ENCODE results near the gene TRPM1. TPM values are rescaled to one million over a fixed set of nuclear protein-coding genes. Genes with fewer than 3 reads are reported as not detected.

The TRPM1 gene
- total and polyA plus RNA-seq, 4 experiments from 2014 or later: not detected

DNA sequence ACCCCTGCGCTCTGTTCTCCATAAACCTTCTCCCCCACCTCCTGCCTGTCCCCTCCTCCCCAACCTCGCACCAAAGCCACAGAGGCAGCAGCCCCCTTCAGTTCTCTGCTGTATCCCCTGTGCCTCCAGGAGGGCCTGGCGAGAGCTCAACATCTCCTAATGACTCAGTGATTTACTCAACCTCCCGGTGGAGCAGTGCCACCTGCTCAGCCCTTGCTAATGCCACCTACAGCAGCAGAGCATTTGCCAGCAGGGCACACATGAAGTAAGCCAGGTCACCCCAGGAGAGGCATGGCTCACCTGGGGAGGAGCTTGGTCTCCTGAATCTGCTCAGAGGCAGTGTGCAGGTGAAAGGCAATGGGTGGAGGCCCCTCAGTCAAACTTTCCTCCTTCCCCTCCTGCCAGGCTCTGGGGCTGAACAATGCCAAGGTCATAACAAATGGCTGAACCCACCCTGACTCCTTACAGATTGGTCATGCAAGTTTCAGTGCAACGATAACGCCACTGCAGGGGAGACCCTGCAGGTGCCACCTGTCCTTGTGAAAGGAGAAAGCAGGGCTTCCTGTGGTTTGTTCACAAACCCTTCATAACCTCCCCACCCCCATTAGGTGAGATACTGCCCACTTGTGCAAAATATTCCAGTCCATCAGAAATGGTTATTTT is 19.8 kb downstream of the TRPM1 start:
- ChIA-PET POLR2A (ENCODE audit: partially characterized antibody) (no interaction called here), CTCF (ENCODE audit: partially characterized antibody) (no interaction called here)
- Histone ChIP-seq H3K9me3 (ENCODE audit: control insufficient read depth in 1 of 2, low read length in 2 of 2) (no peaks in the 10 kb centered on the region), H3K27ac (ENCODE audit: low read depth, low read length) (no peak overlapping the region), H3K27me3 (ENCODE audit: insufficient read depth, low read length) (peaks cover 4% of the 10 kb centered on the region), H3K4me3 (ENCODE audit: low read length in 2 of 2) (no peak overlapping the region), H3K36me3 (ENCODE audit: insufficient read depth, low read length) (no peaks in the 10 kb centered on the region), H3K4me1 (ENCODE audit: insufficient read depth, low read length) (no peaks in the 10 kb centered on the region)
- Mint-ChIP-seq H3K9me3 (no peaks in the 10 kb centered on the region), H3K36me3 (no peaks in the 10 kb centered on the region), H3K4me1 (peaks cover 2 to 10% (median 5%) of the 10 kb centered on the region in 4 donors), H3K4me3 (peak overlapping the region in 4 of 8 donors; percentile 17 to 57 (median 36)), H3K27ac (peak overlapping the region in 1 of 7 donors; percentile 47), H3K27me3 (peaks cover 28 to 33% of the 10 kb centered on the region in 2 donors)
- DNase-seq: no peak
- intact Hi-C loops (cut with micrococcal nuclease): no loop called here

DNA sequence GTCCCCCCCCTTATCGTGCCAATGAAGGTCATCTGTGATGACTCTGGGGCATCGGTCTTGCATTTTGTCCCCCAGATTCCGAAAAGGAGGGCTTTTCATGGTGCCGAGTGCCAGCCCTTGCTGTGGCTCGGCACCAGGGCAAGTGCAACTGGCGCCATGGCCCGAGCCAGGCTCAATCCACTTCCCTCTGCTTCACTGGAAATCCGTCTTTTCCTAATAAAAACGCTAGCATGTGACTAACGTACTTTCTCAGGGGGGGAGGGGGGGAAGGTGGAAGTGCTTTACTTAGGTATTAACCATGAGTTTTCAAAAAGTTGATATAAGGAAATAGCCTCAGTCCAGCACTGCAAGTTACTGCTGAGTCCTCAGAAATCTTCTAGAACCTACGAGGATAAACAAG is 20.5 kb downstream of the TRPM1 start:
- peak overlapping the region in 3 of 8 donors; percentile 34 to 46 (median 45) for H3K4me3 Mint-ChIP-seq
- no peaks in the 10 kb centered on the region for H3K36me3 Mint-ChIP-seq
- H3K27ac Mint-ChIP-seq: no peak overlapping the region
- intact Hi-C loops (cut with micrococcal nuclease): no loop called here
- H3K36me3 ChIP-seq (ENCODE audit: insufficient read depth, low read length): no peaks in the 10 kb centered on the region
- H3K27ac ChIP-seq (ENCODE audit: low read depth, low read length): no peak overlapping the region
- peaks cover 4% of the 10 kb centered on the region for H3K27me3 ChIP-seq (ENCODE audit: insufficient read depth, low read length)
- no peak for DNase-seq
- H3K4me3 ChIP-seq (ENCODE audit: low read length in 2 of 2): no peak overlapping the region
- POLR2A ChIA-PET (ENCODE audit: partially characterized antibody): no interaction called here
- peaks cover 2 to 10% (median 5%) of the 10 kb centered on the region in 4 donors for H3K4me1 Mint-ChIP-seq
- H3K27me3 Mint-ChIP-seq: peaks cover 28 to 34% of the 10 kb centered on the region in 2 donors
- CTCF ChIA-PET (ENCODE audit: partially characterized antibody): no interaction called here
- no peaks in the 10 kb centered on the region for H3K4me1 ChIP-seq (ENCODE audit: insufficient read depth, low read length)
- peaks cover 0 to 2% (median 0%) of the 10 kb centered on the region in 8 donors for H3K9me3 Mint-ChIP-seq
- no peaks in the 10 kb centered on the region for H3K9me3 ChIP-seq (ENCODE audit: control insufficient read depth in 1 of 2, low read length in 2 of 2)

DNA sequence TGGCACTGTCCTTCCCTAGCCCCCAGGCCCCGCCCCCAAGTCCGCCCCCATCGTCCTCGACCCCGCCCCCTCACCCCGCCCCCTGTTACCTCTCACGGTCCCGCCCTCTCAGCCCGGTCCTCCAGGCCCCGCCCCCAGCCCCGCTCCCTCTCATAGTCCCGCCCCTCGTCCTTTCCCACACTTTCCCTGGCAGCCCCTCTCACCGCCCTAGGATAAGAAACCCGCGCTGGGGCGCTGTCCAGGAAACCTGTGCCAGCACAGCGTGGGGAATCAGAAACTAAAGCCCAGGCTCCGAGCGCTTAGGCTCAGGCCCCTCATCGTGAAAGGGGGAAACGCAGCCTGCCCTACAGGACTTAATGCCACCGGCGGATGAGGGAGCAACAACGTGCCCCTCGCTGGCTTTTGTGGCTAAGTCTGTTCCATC is 20.9 kb downstream of the TRPM1 start:
- Mint-ChIP-seq H3K4me3 (peak overlapping the region in 6 of 8 donors; percentile 38 to 74 (median 55)), H3K36me3 (no peaks in the 10 kb centered on the region), H3K9me3 (peaks cover 0 to 6% (median 0%) of the 10 kb centered on the region in 8 donors), H3K27ac (no peak overlapping the region), H3K4me1 (peaks cover 2 to 10% (median 5%) of the 10 kb centered on the region in 4 donors), H3K27me3 (peaks cover 28 to 36% of the 10 kb centered on the region in 2 donors)
- peak in 1 of 5 donors; percentile 8 for DNase-seq
- ChIA-PET CTCF (ENCODE audit: partially characterized antibody) (no interaction called here), POLR2A (ENCODE audit: partially characterized antibody) (no interaction called here)
- no peaks in the 10 kb centered on the region for H3K36me3 ChIP-seq (ENCODE audit: insufficient read depth, low read length)
- H3K4me1 ChIP-seq (ENCODE audit: insufficient read depth, low read length): no peaks in the 10 kb centered on the region
- intact Hi-C loops (cut with micrococcal nuclease): no loop called here
- peaks cover 4% of the 10 kb centered on the region for H3K27me3 ChIP-seq (ENCODE audit: insufficient read depth, low read length)
- H3K9me3 ChIP-seq (ENCODE audit: control insufficient read depth in 1 of 2, low read length in 2 of 2): no peaks in the 10 kb centered on the region
- no peak overlapping the region for H3K27ac ChIP-seq (ENCODE audit: low read depth, low read length)
- H3K4me3 ChIP-seq (ENCODE audit: low read length in 2 of 2): no peak overlapping the region

DNA sequence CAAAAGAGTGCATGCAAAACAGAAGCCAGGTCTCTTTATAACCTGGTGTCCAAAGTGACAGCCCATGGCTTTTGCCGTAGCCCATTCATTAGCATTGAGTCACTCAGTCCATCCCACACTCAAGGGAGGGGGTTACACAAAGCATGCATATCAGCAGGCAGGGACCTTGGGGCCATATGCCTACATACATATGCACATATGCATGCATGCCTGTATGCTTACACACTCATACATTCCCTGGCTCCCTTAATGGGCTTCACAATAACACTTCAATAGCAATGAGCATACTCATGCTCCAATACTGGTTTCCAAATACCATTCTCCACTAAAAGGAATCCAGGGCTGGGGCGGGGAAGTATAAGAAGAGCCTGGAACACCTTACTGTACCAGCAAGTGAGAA is 22.0 kb downstream of the TRPM1 start:
- Mint-ChIP-seq H3K27me3 (peaks cover 26 to 36% of the 10 kb centered on the region in 2 donors), H3K9me3 (peaks cover 0 to 12% (median 0%) of the 10 kb centered on the region in 8 donors), H3K36me3 (no peaks in the 10 kb centered on the region), H3K27ac (no peak overlapping the region), H3K4me3 (peak overlapping the region in 1 of 8 donors; percentile 46), H3K4me1 (peaks cover 2 to 10% (median 5%) of the 10 kb centered on the region in 4 donors)
- Histone ChIP-seq H3K27ac (ENCODE audit: low read depth, low read length) (no peak overlapping the region), H3K4me1 (ENCODE audit: insufficient read depth, low read length) (no peaks in the 10 kb centered on the region), H3K27me3 (ENCODE audit: insufficient read depth, low read length) (peaks cover 4% of the 10 kb centered on the region), H3K4me3 (ENCODE audit: low read length in 2 of 2) (no peak overlapping the region), H3K36me3 (ENCODE audit: insufficient read depth, low read length) (no peaks in the 10 kb centered on the region), H3K9me3 (ENCODE audit: control insufficient read depth in 1 of 2, low read length in 2 of 2) (no peaks in the 10 kb centered on the region)
- intact Hi-C loops (cut with micrococcal nuclease): no loop called here
- no peak for DNase-seq
- ChIA-PET POLR2A (ENCODE audit: partially characterized antibody) (no interaction called here), CTCF (ENCODE audit: partially characterized antibody) (no interaction called here)

DNA sequence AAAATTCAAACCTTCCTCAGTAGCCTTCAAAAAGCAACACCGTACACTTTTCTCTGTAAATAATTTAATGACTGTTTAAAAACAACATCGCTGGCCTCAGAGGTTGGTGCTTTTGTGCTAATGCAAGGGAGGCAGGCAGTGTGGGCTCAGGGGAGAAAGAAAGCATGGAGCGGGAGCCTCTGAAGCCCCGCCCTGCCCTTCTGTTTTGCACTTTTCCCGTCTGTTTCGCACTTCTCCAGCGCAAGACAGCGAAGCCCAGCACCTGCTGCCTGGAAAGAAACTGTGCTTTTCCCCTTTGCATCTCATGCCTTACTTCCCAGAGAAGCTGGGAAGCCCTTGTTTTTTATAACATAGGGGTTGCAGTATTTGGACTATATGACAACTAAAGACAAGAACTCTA is 23.1 kb downstream of the TRPM1 start:
- intact Hi-C loops (cut with micrococcal nuclease): no loop called here
- Histone ChIP-seq H3K4me3 (ENCODE audit: low read length in 2 of 2) (no peak overlapping the region), H3K4me1 (ENCODE audit: insufficient read depth, low read length) (no peaks in the 10 kb centered on the region), H3K27me3 (ENCODE audit: insufficient read depth, low read length) (peaks cover 4% of the 10 kb centered on the region), H3K36me3 (ENCODE audit: insufficient read depth, low read length) (no peaks in the 10 kb centered on the region), H3K9me3 (ENCODE audit: control insufficient read depth in 1 of 2, low read length in 2 of 2) (no peaks in the 10 kb centered on the region), H3K27ac (ENCODE audit: low read depth, low read length) (no peak overlapping the region)
- Mint-ChIP-seq H3K4me3 (no peak overlapping the region), H3K9me3 (peaks cover 0 to 12% (median 0%) of the 10 kb centered on the region in 8 donors), H3K27me3 (peaks cover 28 to 32% of the 10 kb centered on the region in 2 donors), H3K27ac (no peak overlapping the region), H3K36me3 (no peaks in the 10 kb centered on the region), H3K4me1 (peaks cover 2 to 10% (median 5%) of the 10 kb centered on the region in 4 donors)
- CTCF ChIA-PET (ENCODE audit: partially characterized antibody): no interaction called here
- POLR2A ChIA-PET (ENCODE audit: partially characterized antibody): no interaction called here
- no peak for DNase-seq

DNA sequence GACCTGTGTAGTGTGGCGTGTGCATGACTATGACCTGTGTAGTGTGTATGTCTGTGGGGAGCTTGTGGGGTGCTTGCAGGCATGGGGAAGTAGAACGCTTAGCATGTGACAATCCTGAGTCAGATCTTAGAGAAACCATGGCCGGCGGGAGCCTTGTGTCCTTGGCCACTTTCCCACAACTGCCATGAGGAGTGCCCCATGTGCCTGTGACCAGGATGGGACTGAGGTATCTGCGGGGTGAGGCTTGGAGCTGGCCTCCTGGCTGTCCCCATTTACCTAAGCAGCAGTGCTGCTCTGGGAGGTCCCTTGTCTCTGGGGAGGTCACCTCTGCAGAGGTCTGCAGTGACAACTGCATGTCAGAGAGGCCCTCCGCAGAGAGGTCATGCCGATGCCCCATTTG is 23.6 kb downstream of the TRPM1 start:
- Histone ChIP-seq H3K4me1 (ENCODE audit: insufficient read depth, low read length) (no peaks in the 10 kb centered on the region), H3K27me3 (ENCODE audit: insufficient read depth, low read length) (peaks cover 4% of the 10 kb centered on the region), H3K4me3 (ENCODE audit: low read length in 2 of 2) (no peak overlapping the region), H3K36me3 (ENCODE audit: insufficient read depth, low read length) (no peaks in the 10 kb centered on the region), H3K27ac (ENCODE audit: low read depth, low read length) (no peak overlapping the region), H3K9me3 (ENCODE audit: control insufficient read depth in 1 of 2, low read length in 2 of 2) (no peaks in the 10 kb centered on the region)
- no peaks in the 10 kb centered on the region for H3K36me3 Mint-ChIP-seq
- DNase-seq: no peak
- peaks cover 2 to 10% (median 4%) of the 10 kb centered on the region in 4 donors for H3K4me1 Mint-ChIP-seq
- ChIA-PET POLR2A (ENCODE audit: partially characterized antibody) (no interaction called here), CTCF (ENCODE audit: partially characterized antibody) (no interaction called here)
- intact Hi-C loops (cut with micrococcal nuclease): no loop called here
- H3K4me3 Mint-ChIP-seq: no peak overlapping the region
- peaks cover 26 to 32% of the 10 kb centered on the region in 2 donors for H3K27me3 Mint-ChIP-seq
- no peak overlapping the region for H3K27ac Mint-ChIP-seq
- peaks cover 0 to 12% (median 0%) of the 10 kb centered on the region in 8 donors for H3K9me3 Mint-ChIP-seq

DNA sequence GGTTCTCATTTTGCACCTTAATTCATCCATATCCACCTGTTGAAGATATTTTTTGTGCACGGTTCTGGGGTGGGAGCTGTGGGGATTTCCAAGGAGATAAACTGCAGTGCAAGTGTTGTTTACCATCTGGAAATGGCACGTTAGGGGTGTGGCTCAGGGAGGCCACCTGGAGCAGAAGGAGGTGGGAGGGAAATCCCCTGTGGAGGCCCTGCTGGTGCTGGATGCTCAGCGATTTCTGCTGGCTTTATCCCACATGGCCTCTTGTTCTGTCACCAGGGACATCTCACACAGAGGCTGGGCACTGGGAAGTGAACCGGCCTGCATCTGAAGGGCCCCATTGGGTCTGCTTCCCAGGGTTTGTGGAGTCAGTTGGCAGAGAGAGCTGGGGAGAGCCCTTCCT is 24.3 kb downstream of the TRPM1 start:
- peaks cover 4% of the 10 kb centered on the region for H3K27me3 ChIP-seq (ENCODE audit: insufficient read depth, low read length)
- intact Hi-C loops (cut with micrococcal nuclease): no loop called here
- H3K4me1 Mint-ChIP-seq: peaks cover 2 to 10% (median 4%) of the 10 kb centered on the region in 4 donors
- no peak for DNase-seq
- H3K27ac Mint-ChIP-seq: no peak overlapping the region
- H3K36me3 Mint-ChIP-seq: no peaks in the 10 kb centered on the region
- no peak overlapping the region for H3K27ac ChIP-seq (ENCODE audit: low read depth, low read length)
- H3K4me3 ChIP-seq (ENCODE audit: low read length in 2 of 2): no peak overlapping the region
- H3K4me3 Mint-ChIP-seq: no peak overlapping the region
- H3K9me3 Mint-ChIP-seq: peaks cover 0 to 12% (median 0%) of the 10 kb centered on the region in 8 donors
- no peaks in the 10 kb centered on the region for H3K36me3 ChIP-seq (ENCODE audit: insufficient read depth, low read length)
- ChIA-PET CTCF (ENCODE audit: partially characterized antibody) (no interaction called here), POLR2A (ENCODE audit: partially characterized antibody) (no interaction called here)
- H3K9me3 ChIP-seq (ENCODE audit: control insufficient read depth in 1 of 2, low read length in 2 of 2): no peaks in the 10 kb centered on the region
- H3K27me3 Mint-ChIP-seq: peaks cover 24 to 29% of the 10 kb centered on the region in 2 donors
- no peaks in the 10 kb centered on the region for H3K4me1 ChIP-seq (ENCODE audit: insufficient read depth, low read length)
